ENCODE measurements around the gene CHRNA4. TPM values are rescaled to one million over a fixed set of nuclear protein-coding genes. Genes with fewer than 3 reads are reported as not detected.

CHRNA4 gene
- total and polyA plus RNA-seq, 2 donors = 0.79 TPM; not detected in 1

- Histone ChIP-seq H3K36me3 (ENCODE audit: insufficient read depth) (no peaks in the 10 kb centered on the region), H3K4me1 (ENCODE audit: insufficient read depth) (no peaks in the 10 kb centered on the region), H3K27ac (ENCODE audit: low read depth) (no peak overlapping the region), H3K4me3 (ENCODE audit: low read depth, low read length) (no peak overlapping the region)
- 96% methylated on average over 1 of the region's 1 CpG for WGBS
- DNase-seq (ENCODE audit: extremely low spot score) = no peak
These were observed 59.5 kb downstream of the CHRNA4 start for GRCh38 chr20:63301671-63302070.

- Histone ChIP-seq H3K4me3 (ENCODE audit: low read depth, low read length) (no peak overlapping the region), H3K27ac (ENCODE audit: low read depth) (no peak overlapping the region), H3K36me3 (ENCODE audit: insufficient read depth) (no peaks in the 10 kb centered on the region), H3K4me1 (ENCODE audit: insufficient read depth) (no peaks in the 10 kb centered on the region)
- WGBS = 87% methylated on average over 17 of the region's 17 CpGs
- DNase-seq (ENCODE audit: extremely low spot score) = no peak
These were observed 62.3 kb downstream of the CHRNA4 start for GRCh38 chr20:63298731-63299312.

GRCh38 chr20:63297796-63298572 is 63.2 kb downstream of the CHRNA4 start:
- no peak for DNase-seq (ENCODE audit: extremely low spot score)
- WGBS = 85% methylated on average over 16 of the region's 16 CpGs
- no peaks in the 10 kb centered on the region for H3K36me3 ChIP-seq (ENCODE audit: insufficient read depth)
- no peak overlapping the region for H3K4me3 ChIP-seq (ENCODE audit: low read depth, low read length)
- no peaks in the 10 kb centered on the region for H3K4me1 ChIP-seq (ENCODE audit: insufficient read depth)
- no peak overlapping the region for H3K27ac ChIP-seq (ENCODE audit: low read depth)

- no peaks in the 10 kb centered on the region for H3K4me1 ChIP-seq (ENCODE audit: insufficient read depth)
- DNase-seq (ENCODE audit: extremely low spot score) = no peak
- no peak overlapping the region for H3K4me3 ChIP-seq (ENCODE audit: low read depth, low read length)
- 33% methylated on average over 11 of the region's 11 CpGs for WGBS
- no peaks in the 10 kb centered on the region for H3K36me3 ChIP-seq (ENCODE audit: insufficient read depth)
- H3K27ac ChIP-seq (ENCODE audit: low read depth) = no peak overlapping the region
These were observed 63.8 kb downstream of the CHRNA4 start for GRCh38 chr20:63297371-63297781.

GRCh38 chr20:63296531-63297299 is 64.4 kb downstream of the CHRNA4 start:
- WGBS = 26% methylated on average over 18 of the region's 18 CpGs
- Histone ChIP-seq H3K4me3 (ENCODE audit: low read depth, low read length) (no peak overlapping the region), H3K36me3 (ENCODE audit: insufficient read depth) (no peaks in the 10 kb centered on the region), H3K4me1 (ENCODE audit: insufficient read depth) (no peaks in the 10 kb centered on the region), H3K27ac (ENCODE audit: low read depth) (no peak overlapping the region)
- no peak for DNase-seq (ENCODE audit: extremely low spot score)

GRCh38 chr20:63295846-63296245 is 65.3 kb downstream of the CHRNA4 start:
- Histone ChIP-seq H3K4me3 (ENCODE audit: low read depth, low read length) (no peak overlapping the region), H3K27ac (ENCODE audit: low read depth) (no peak overlapping the region), H3K36me3 (ENCODE audit: insufficient read depth) (no peaks in the 10 kb centered on the region), H3K4me1 (ENCODE audit: insufficient read depth) (no peaks in the 10 kb centered on the region)
- WGBS = 23% methylated on average over 20 of the region's 20 CpGs
- DNase-seq (ENCODE audit: extremely low spot score) = no peak

GRCh38 chr20:63295422-63295821 is 65.7 kb downstream of the CHRNA4 start:
- H3K27ac ChIP-seq (ENCODE audit: low read depth) = no peak overlapping the region
- WGBS = 31% methylated on average over 17 of the region's 17 CpGs

GRCh38 chr20:63295018-63295417 is 66.1 kb downstream of the CHRNA4 start:
- H3K4me3 ChIP-seq (ENCODE audit: low read depth, low read length) = no peak overlapping the region
- 39% methylated on average over 19 of the region's 19 CpGs for WGBS
- H3K36me3 ChIP-seq (ENCODE audit: insufficient read depth) = no peaks in the 10 kb centered on the region
- no peak for DNase-seq (ENCODE audit: extremely low spot score)
- no peak overlapping the region for H3K27ac ChIP-seq (ENCODE audit: low read depth)
- no peaks in the 10 kb centered on the region for H3K4me1 ChIP-seq (ENCODE audit: insufficient read depth)

More at GRCh38 chr20:63295422-63295821, 65.7 kb downstream of the CHRNA4 start:
- no peak overlapping the region for H3K4me3 ChIP-seq (ENCODE audit: low read depth, low read length)
- DNase-seq (ENCODE audit: extremely low spot score) = no peak
- H3K4me1 ChIP-seq (ENCODE audit: insufficient read depth) = no peaks in the 10 kb centered on the region
- H3K36me3 ChIP-seq (ENCODE audit: insufficient read depth) = no peaks in the 10 kb centered on the region

- no peaks in the 10 kb centered on the region for H3K4me1 ChIP-seq (ENCODE audit: insufficient read depth)
- no peak overlapping the region for H3K27ac ChIP-seq (ENCODE audit: low read depth)
- 81% methylated on average over 12 of the region's 12 CpGs for WGBS
- no peak overlapping the region for H3K4me3 ChIP-seq (ENCODE audit: low read depth, low read length)
- no peaks in the 10 kb centered on the region for H3K36me3 ChIP-seq (ENCODE audit: insufficient read depth)
- no peak for DNase-seq (ENCODE audit: extremely low spot score)
These were observed 66.6 kb downstream of the CHRNA4 start for GRCh38 chr20:63294536-63294900.

- 49% methylated on average over 21 of the region's 22 CpGs for WGBS
- no peak overlapping the region for H3K4me3 ChIP-seq (ENCODE audit: low read depth, low read length)
- H3K4me1 ChIP-seq (ENCODE audit: insufficient read depth) = no peaks in the 10 kb centered on the region
- no peak overlapping the region for H3K27ac ChIP-seq (ENCODE audit: low read depth)
- no peak for DNase-seq (ENCODE audit: extremely low spot score)
- H3K36me3 ChIP-seq (ENCODE audit: insufficient read depth) = no peaks in the 10 kb centered on the region
These were observed 67.1 kb downstream of the CHRNA4 start for GRCh38 chr20:63293871-63294535.

- Histone ChIP-seq H3K27ac (ENCODE audit: low read depth) (no peak overlapping the region), H3K4me3 (ENCODE audit: low read depth, low read length) (no peak overlapping the region), H3K36me3 (ENCODE audit: insufficient read depth) (peaks cover under 1% of the 10 kb centered on the region), H3K4me1 (ENCODE audit: insufficient read depth) (no peaks in the 10 kb centered on the region)
- DNase-seq (ENCODE audit: extremely low spot score) = no peak
- 40% methylated on average over 11 of the region's 11 CpGs for WGBS
These were observed 67.7 kb downstream of the CHRNA4 start for GRCh38 chr20:63293456-63293855.
